IMR-90 (cell line): ENCODE measurements around the gene TRIM37. TPM values are rescaled to one million over a fixed set of nuclear protein-coding genes. Genes with fewer than 3 reads are reported as not detected.
A peak's percentile ranks its signal among the peaks of the same experiment; 100 is the strongest.

Experiments
- ATAC-seq: fragments of 200-7000 bp; cut with Tn5 transposase; 2 replicates; pipeline ENCODE4 v1.9.1; 2020; ENCODE audit warnings: low read depth, mild to moderate bottlenecking, moderate library complexity
- BruUV-seq: library from RNA; stranded (reverse); fragments of 400-500 nt; replicated peaks from 2 replicates; lab custom pipeline; 2021; lab: Mats Ljungman, UMichigan
- CTCF ChIA-PET: fragments of 300-600 bp; formaldehyde crosslinking; extraction: SDS; loops from one replicate; lab custom pipeline; 2021; ENCODE audit warnings: antibody characterized with exemption; lab: Yijun Ruan, JAX
- POLR2A ChIA-PET: fragments of 300-600 bp; sonication (Branson Sonifier 250); formaldehyde crosslinking; loops from one replicate; lab custom pipeline; 2022; ENCODE audit warnings: antibody characterized with exemption; ENCODE audit not compliant: unreplicated experiment; lab: Charles Lee
- DNase-seq: peaks from one replicate; pipeline ENCODE4 v3.0.0; 2013
- H2AFZ ChIP-seq: replicated peaks from 2 replicates; pipeline ENCODE3; 2013; ENCODE audit warnings: low read length, mild to moderate bottlenecking; ENCODE audit not compliant: poor library complexity
- H2AK5ac ChIP-seq: 2 replicates; pipeline ENCODE4 v1.6.1; 2013; ENCODE audit warnings: low read depth, low read length, inconsistent platforms
- H2AK9ac ChIP-seq: replicated peaks from 2 replicates; pipeline ENCODE3; 2013; ENCODE audit warnings: mild to moderate bottlenecking, low read depth, low read length, moderate library complexity; ENCODE audit not compliant: poor library complexity
- H2BK120ac ChIP-seq: 2 replicates; pipeline ENCODE4 v1.6.1; 2013; ENCODE audit warnings: low read depth, low read length, inconsistent platforms
- H2BK15ac ChIP-seq: 3 replicates; pipeline ENCODE4 v1.6.1; 2013; ENCODE audit warnings: low read depth, low read length, inconsistent platforms
- H2BK20ac ChIP-seq: 2 replicates; pipeline ENCODE4 v1.6.1; 2013; ENCODE audit warnings: low read depth, mild to moderate bottlenecking, inconsistent platforms, low read length, moderate library complexity
- H2BK5ac ChIP-seq: 2 replicates; pipeline ENCODE4 v1.6.1; 2013; ENCODE audit warnings: mild to moderate bottlenecking, low read depth, low read length, inconsistent platforms; ENCODE audit not compliant: poor library complexity, severe bottlenecking
- H3K14ac ChIP-seq: replicated peaks from 2 replicates; pipeline ENCODE4 v1.6.1; 2013; ENCODE audit warnings: low read depth, low read length, inconsistent platforms
- H3K18ac ChIP-seq: 2 replicates; pipeline ENCODE4 v1.6.1; 2013; ENCODE audit warnings: low read depth, low read length, control low read depth
- H3K23ac ChIP-seq: 2 replicates; pipeline ENCODE4 v1.6.1; 2013; ENCODE audit warnings: low read depth, low read length, inconsistent platforms
- H3K27ac ChIP-seq: 2 replicates; pipeline ENCODE4 v1.5.1; 2013; ENCODE audit warnings: mild to moderate bottlenecking, control low read depth, low read length; ENCODE audit not compliant: insufficient read depth
- H3K27me3 ChIP-seq: 2 replicates; pipeline ENCODE4 v1.6.1; 2013; ENCODE audit warnings: low read length; ENCODE audit not compliant: control insufficient read depth, insufficient read depth
- H3K36me3 ChIP-seq: 2 replicates; pipeline ENCODE4 v1.6.1; 2013; ENCODE audit warnings: low read length, mixed read lengths; ENCODE audit not compliant: control insufficient read depth, insufficient read depth
- H3K4ac ChIP-seq: 2 replicates; pipeline ENCODE4 v1.6.1; 2013; ENCODE audit warnings: low read depth, low read length, inconsistent platforms
- H3K4me1 ChIP-seq: 2 replicates; pipeline ENCODE4 v1.6.1; 2013; ENCODE audit warnings: low read length, mixed read lengths; ENCODE audit not compliant: control insufficient read depth, insufficient read depth
- H3K4me2 ChIP-seq: 2 replicates; pipeline ENCODE4 v1.6.1; 2013; ENCODE audit warnings: low read depth, mild to moderate bottlenecking, control low read depth, low read length, moderate library complexity
- H3K4me3 ChIP-seq: 2 replicates; pipeline ENCODE4 v1.5.1; 2013; ENCODE audit warnings: low read depth, mild to moderate bottlenecking, control low read depth, low read length, moderate library complexity; ENCODE audit not compliant: insufficient read depth
- H3K56ac ChIP-seq: 2 replicates; pipeline ENCODE4 v1.6.1; 2013; ENCODE audit warnings: low read length, inconsistent platforms; ENCODE audit not compliant: insufficient read depth; ENCODE audit errors: extremely low read depth
- H3K79me1 ChIP-seq, 2 experiments: 2 replicates each; pipeline ENCODE4 v1.6.1; 2013; ENCODE audit warnings: low read length in 2 of 2, inconsistent platforms in 1 of 2, low read depth in 1 of 2
- H3K9ac ChIP-seq: 2 replicates; pipeline ENCODE4 v1.6.1; 2013; ENCODE audit warnings: low read depth, low read length, control low read depth
- H3K9me1 ChIP-seq: 2 replicates; pipeline ENCODE4 v1.6.1; 2013; ENCODE audit warnings: low read length, inconsistent platforms; ENCODE audit not compliant: insufficient read depth
- H3K9me3 ChIP-seq: 2 replicates; pipeline ENCODE4 v1.6.1; 2013; ENCODE audit warnings: low read length; ENCODE audit not compliant: control insufficient read depth, insufficient read depth
- H4K20me1 ChIP-seq: 2 replicates; pipeline ENCODE4 v1.6.1; 2013; ENCODE audit warnings: low read length, inconsistent platforms; ENCODE audit not compliant: insufficient read depth
- H4K5ac ChIP-seq: 2 replicates; pipeline ENCODE4 v1.6.1; 2013; ENCODE audit warnings: mild to moderate bottlenecking, low read depth, low read length, control low read depth
- H4K8ac ChIP-seq, 2 experiments: 2 replicates each; pipeline ENCODE4 v1.6.1; 2013; ENCODE audit warnings: low read depth in 2 of 2, low read length in 2 of 2, control low read depth in 1 of 2, inconsistent platforms in 1 of 2
- H4K91ac ChIP-seq: 2 replicates; pipeline ENCODE4 v1.6.1; 2013; ENCODE audit warnings: low read depth, low read length, inconsistent platforms; ENCODE audit not compliant: insufficient read depth
- BHLHE40 ChIP-seq: fragments of 150-350 bp; IDR thresholded peaks from 2 replicates; pipeline ENCODE4 v1.6.1; 2016; ENCODE audit warnings: mild to moderate bottlenecking, low read depth, low read length
- CHD1 ChIP-seq: IDR thresholded peaks from 2 replicates; pipeline ENCODE4 v1.6.1; 2012; ENCODE audit warnings: low read depth, low read length, improper control_type of control experiment
- FOS ChIP-seq: fragments of 150-350 bp; IDR thresholded peaks from 2 replicates; pipeline ENCODE4 v1.6.1; 2016; ENCODE audit warnings: low read depth, low read length
- MAFK ChIP-seq: IDR thresholded peaks from 2 replicates; pipeline ENCODE4 v1.6.1; 2012; ENCODE audit warnings: low read depth, low read length, improper control_type of control experiment
- POLR2A ChIP-seq: IDR thresholded peaks from 2 replicates; pipeline ENCODE4 v1.6.1; 2012; ENCODE audit warnings: mild to moderate bottlenecking, low read depth, low read length
- RFX5 ChIP-seq: IDR thresholded peaks from 2 replicates; pipeline ENCODE4 v1.8.0; 2012; ENCODE audit warnings: low read depth, mild to moderate bottlenecking, low read length, moderate library complexity
- WGBS, 2 experiments: methylation state at CpG; one replicate each; pipeline versions ENCODE4 v1.1.5 to v1.1.7; 2013; ENCODE audit warnings: missing lambda C conversion rate in 2 of 2; ENCODE audit not compliant: insufficient read length in 1 of 2; ENCODE audit errors: extremely low coverage in 2 of 2; 5-methylcytosine and 5-hydroxymethylcytosine counted together
- dilution Hi-C: fragments of 300-500 bp; cut with HindIII; formaldehyde crosslinking; loops from one replicate; pipeline ENCODE4 v1.14.3; 2018; ENCODE audit warnings: low sequenced_read_pairs; ENCODE audit not compliant: unreplicated experiment
- in situ Hi-C: fragments of 300-500 bp; cut with MboI; formaldehyde crosslinking; loops from 3 replicates; pipeline ENCODE4 v1.14.3; 2019; ENCODE audit warnings: low sequenced_read_pairs, inconsistent platforms, mixed read lengths
- intact Hi-C: fragments of 100-400 bp; cut with micrococcal nuclease; formaldehyde crosslinking; loops from 2 replicates; pipeline ENCODE4 v1.10.0; 2022
- polyA plus RNA-seq, 3 experiments: library from polyadenylated mRNA; depleted of rRNA; stranded (reverse); fragments of >200 nt; gene quantifications; 2 replicates each; pipeline ENCODE4 v1.2.3, GENCODE V29; 2012; ENCODE audit warnings: low replicate concordance in 1 of 3
- total RNA-seq: library from RNA; depleted of rRNA; stranded (reverse); fragments of >200 nt; gene quantifications from 2 replicates; pipeline ENCODE4 v1.2.3, GENCODE V29; 2012
- TF ChIP-seq, protein P1 (sequence below): fragments of 150-350 bp; IDR thresholded peaks from 2 replicates; pipeline ENCODE4 v1.6.1; 2016; ENCODE audit warnings: low read depth, mild to moderate bottlenecking, low read length, moderate library complexity, borderline replicate concordance
- TF ChIP-seq, protein P2 (sequence below): fragments of 150-350 bp; IDR thresholded peaks from 2 replicates; pipeline ENCODE4 v1.6.1; 2017; ENCODE audit warnings: mild to moderate bottlenecking, antibody characterized with exemption, low read length, low read depth
- TF ChIP-seq, protein P3 (sequence below): conservative IDR thresholded peaks from 2 replicates; pipeline ENCODE4 v1.5.1; 2012; ENCODE audit warnings: mild to moderate bottlenecking, low read depth, low read length, improper control_type of control experiment

TRIM37 gene
- total and polyA plus RNA-seq, 2 of the 4 experiments (the other 2 are of a cell fraction) = 12.1 to 24.9 TPM

DNA sequence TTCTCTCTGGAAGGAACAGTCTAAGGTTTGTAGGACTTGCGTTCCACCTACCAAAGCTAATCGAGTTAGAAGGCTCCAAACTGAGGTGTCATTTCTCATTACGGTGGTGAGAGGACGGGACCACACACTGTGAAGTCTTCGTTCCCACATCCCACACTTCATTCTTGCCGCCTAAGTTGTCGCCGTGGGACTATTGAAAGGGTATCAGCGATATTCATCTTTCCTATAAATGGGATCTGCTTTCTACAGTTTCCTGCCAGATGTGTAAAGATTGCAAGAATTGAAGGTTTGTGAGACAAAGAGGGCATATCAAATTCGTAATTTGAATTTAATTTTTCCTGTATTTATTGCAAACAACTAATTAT lies 608 bp upstream of the TRIM37 start:
- no TSS peak for BruUV-seq
- H3K79me1 ChIP-seq = peaks cover 9 to 29% of the 10 kb centered on the region in 2 experiments; a peak in 3 of 4 replicates
- dilution Hi-C loops (no loop called here), in situ Hi-C loops (no loop called here), intact Hi-C loops (no loop called here)
- H2AK5ac ChIP-seq = peak overlapping the region; percentile 59; the same call in 1 of the 2 replicates
- peak overlapping the region; percentile 3 for H2AK9ac ChIP-seq
- peak overlapping the region; percentile 47 for H3K4ac ChIP-seq
- no peak for TF ChIP-seq RFX5
- TF ChIP-seq, protein P1, sequence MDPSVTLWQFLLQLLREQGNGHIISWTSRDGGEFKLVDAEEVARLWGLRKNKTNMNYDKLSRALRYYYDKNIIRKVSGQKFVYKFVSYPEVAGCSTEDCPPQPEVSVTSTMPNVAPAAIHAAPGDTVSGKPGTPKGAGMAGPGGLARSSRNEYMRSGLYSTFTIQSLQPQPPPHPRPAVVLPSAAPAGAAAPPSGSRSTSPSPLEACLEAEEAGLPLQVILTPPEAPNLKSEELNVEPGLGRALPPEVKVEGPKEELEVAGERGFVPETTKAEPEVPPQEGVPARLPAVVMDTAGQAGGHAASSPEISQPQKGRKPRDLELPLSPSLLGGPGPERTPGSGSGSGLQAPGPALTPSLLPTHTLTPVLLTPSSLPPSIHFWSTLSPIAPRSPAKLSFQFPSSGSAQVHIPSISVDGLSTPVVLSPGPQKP = no peak
- TF ChIP-seq FOS = no peak
- TF ChIP-seq MAFK = no peak
- TF ChIP-seq, protein P2, sequence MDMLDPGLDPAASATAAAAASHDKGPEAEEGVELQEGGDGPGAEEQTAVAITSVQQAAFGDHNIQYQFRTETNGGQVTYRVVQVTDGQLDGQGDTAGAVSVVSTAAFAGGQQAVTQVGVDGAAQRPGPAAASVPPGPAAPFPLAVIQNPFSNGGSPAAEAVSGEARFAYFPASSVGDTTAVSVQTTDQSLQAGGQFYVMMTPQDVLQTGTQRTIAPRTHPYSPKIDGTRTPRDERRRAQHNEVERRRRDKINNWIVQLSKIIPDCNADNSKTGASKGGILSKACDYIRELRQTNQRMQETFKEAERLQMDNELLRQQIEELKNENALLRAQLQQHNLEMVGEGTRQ = no peak
- TF ChIP-seq POLR2A = no peak
- TF ChIP-seq BHLHE40 = no peak
- no peak for TF ChIP-seq CHD1
- TF ChIP-seq, protein P3, sequence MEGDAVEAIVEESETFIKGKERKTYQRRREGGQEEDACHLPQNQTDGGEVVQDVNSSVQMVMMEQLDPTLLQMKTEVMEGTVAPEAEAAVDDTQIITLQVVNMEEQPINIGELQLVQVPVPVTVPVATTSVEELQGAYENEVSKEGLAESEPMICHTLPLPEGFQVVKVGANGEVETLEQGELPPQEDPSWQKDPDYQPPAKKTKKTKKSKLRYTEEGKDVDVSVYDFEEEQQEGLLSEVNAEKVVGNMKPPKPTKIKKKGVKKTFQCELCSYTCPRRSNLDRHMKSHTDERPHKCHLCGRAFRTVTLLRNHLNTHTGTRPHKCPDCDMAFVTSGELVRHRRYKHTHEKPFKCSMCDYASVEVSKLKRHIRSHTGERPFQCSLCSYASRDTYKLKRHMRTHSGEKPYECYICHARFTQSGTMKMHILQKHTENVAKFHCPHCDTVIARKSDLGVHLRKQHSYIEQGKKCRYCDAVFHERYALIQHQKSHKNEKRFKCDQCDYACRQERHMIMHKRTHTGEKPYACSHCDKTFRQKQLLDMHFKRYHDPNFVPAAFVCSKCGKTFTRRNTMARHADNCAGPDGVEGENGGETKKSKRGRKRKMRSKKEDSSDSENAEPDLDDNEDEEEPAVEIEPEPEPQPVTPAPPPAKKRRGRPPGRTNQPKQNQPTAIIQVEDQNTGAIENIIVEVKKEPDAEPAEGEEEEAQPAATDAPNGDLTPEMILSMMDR = no peak
- peak overlapping the region; percentile 23 for H3K27ac ChIP-seq
- H3K27me3 ChIP-seq = no peaks in the 10 kb centered on the region
- H4K5ac ChIP-seq = peak overlapping the region; percentile 2; the same call in 1 of the 2 replicates
- peak overlapping the region; percentile 35; the same call in 1 of the 2 replicates for H4K91ac ChIP-seq
- peak overlapping the region; percentile 4 for H2BK5ac ChIP-seq
- ATAC-seq (no peak; the same call in 1 of the 2 replicates), DNase-seq (no peak)
- peak overlapping the region; percentile 80 for H3K4me2 ChIP-seq
- peak overlapping the region; percentile 13 for H3K14ac ChIP-seq
- H3K56ac ChIP-seq = peak overlapping the region; percentile 57
- H3K4me1 ChIP-seq = no peaks in the 10 kb centered on the region
- H3K9ac ChIP-seq = peak overlapping the region; percentile 63
- H2BK20ac ChIP-seq = no peak overlapping the region
- peak overlapping the region; percentile 92 for H2AFZ ChIP-seq
- ChIA-PET POLR2A (interaction anchor here (0.6 to 0.9 kb wide), 2 partner anchors 15 to 30 kb away, joined by 3 to 7 read pairs; no protein-coding TSS in a partner anchor), CTCF (interaction anchor here (1.2 kb wide), 1 partner anchor 15 kb away, joined by 3 read pairs; no protein-coding TSS in a partner anchor)
- H4K8ac ChIP-seq = peak overlapping the region; percentile 40 to 58; a peak in 3 of 4 replicates
- H3K23ac ChIP-seq = peak overlapping the region; percentile 60; the same call in 1 of the 2 replicates
- H3K9me1 ChIP-seq = no peaks in the 10 kb centered on the region
- 0% methylated on average over 1 of the region's 10 CpGs; no CpG with 5 or more reads in 1 of the 2 experiments for WGBS, 2 experiments
- H4K20me1 ChIP-seq = no peaks in the 10 kb centered on the region; the same call in 1 of the 2 replicates
- H3K36me3 ChIP-seq = no peaks in the 10 kb centered on the region
- H3K9me3 ChIP-seq = no peaks in the 10 kb centered on the region
- no peak overlapping the region for H3K18ac ChIP-seq
- peak overlapping the region; percentile 64 for H3K4me3 ChIP-seq
- H2BK15ac ChIP-seq = no peak overlapping the region
- 0 out of 2 replicates have a peak overlapping the region, but pooled peaks have one; percentile 1 for H2BK120ac ChIP-seq
